MM.1S (cell line): ENCODE data around the gene MDH2.

ENCODE experiments used
- CTCF ChIP-seq: fragments of 300-600 bp; sonication (generic); IDR thresholded peaks from 2 replicates; pipeline ENCODE4 v1.5.1; 2016; ENCODE audit warnings: antibody characterized with exemption, low read length, mixed read lengths
- EZH2 ChIP-seq: fragments of 300-600 bp; sonication (generic); optimal IDR thresholded peaks from 2 replicates; pipeline ENCODE3; 2017; ENCODE audit warnings: low read depth, mild to moderate bottlenecking, antibody characterized with exemption, low read length, mixed read lengths
- EZH2phosphoT487 ChIP-seq: fragments of 300-600 bp; sonication (generic); IDR thresholded peaks from 2 replicates; pipeline ENCODE4 v1.6.1; 2018; ENCODE audit warnings: antibody characterized with exemption, low read length

DNA sequence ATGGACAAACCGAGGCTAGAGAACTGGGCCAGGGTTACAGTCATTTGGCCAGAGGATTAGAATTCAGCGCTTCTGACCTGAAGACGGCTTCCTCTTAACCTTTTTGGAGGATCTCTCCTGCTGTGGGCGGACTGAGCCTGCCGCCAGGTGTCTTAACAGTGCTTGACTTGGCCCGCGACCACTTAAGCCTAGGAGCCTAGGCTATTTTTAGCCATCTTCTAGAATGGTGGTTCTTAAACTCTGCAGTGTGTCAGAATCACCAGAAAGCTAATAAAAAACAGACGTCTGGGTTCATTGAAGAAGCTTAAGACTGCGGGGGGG, 722 bp downstream of the MDH2 start:
- peak; percentile 19 for TF ChIP-seq CTCF
- no peak for TF ChIP-seq EZH2
- TF ChIP-seq EZH2phosphoT487 = no peak
